Inflammatory macrophage treated with lipopolysaccharide for 1 hour (primary cell): ENCODE measurements around the gene PARD3.
"Not testable (repeated sequence)": the region's sequence is repeated elsewhere in the genome, so short reads cannot be mapped to it uniquely, and the experiment has no call there.

Source experiments
- DNase-seq, 2 donors: peaks; one replicate each; pipeline ENCODE4 v3.0.0-alpha.2; 2020 to 2022

PARD3 gene

DNA sequence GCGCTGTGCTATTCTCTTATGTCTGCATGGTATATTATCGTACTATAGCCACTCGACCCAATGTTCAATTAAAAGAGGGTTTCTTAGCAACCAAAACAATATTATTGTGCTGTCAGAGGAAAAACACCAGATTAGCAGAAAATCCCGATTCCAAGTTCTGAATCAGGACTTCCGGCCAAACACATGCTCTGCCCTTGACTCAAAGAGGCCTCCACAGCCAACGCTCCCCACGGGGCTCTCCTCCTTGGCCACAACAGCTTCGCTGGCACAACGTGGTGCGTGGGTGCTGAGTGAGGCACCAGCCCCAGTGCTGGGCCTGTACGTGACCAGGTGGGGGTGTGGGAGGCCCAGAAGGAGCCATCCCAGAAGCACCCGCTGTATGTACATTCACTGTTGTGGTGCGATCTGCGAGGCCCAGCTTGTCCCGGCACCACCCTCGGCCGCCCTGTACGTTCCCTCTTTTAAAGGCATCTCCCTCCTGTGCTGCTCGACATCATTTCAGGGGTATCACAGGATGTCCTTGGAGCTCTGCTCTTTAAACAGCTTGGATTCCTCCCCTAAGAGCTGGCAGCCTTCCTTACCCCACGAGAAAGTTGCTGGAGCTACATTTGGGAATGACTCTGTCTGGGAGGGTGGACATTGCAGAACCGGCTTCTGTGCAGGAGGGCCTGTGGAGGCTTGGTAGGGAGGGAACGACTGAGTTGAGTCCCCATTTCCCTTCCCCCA, 736.2 kb downstream of the PARD3 start:
- DNase-seq: no peak

- DNase-seq: no peak
Observed at GRCh38 chr10:34078017-34078744, 736.9 kb downstream of the PARD3 start.

DNA sequence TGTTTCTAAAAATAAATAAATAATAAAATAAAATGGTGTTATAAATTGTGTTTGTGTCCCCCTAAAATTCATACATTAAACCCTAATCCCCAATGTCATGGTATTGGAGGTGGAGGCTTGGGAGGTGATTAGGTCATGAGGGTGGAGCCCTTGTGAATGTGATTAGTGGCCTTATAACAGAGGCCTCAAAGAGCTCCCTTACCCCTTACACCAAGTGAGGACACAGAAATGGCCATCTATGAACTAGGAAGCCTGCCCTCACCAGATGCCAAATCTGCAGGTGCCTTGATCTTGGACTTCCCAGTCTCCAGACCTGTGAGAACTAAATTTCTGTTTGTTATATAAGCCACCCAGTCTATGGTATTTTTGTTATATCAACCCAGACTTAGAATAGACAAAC, 738.7 kb downstream of the PARD3 start:
- no peak for DNase-seq

DNA sequence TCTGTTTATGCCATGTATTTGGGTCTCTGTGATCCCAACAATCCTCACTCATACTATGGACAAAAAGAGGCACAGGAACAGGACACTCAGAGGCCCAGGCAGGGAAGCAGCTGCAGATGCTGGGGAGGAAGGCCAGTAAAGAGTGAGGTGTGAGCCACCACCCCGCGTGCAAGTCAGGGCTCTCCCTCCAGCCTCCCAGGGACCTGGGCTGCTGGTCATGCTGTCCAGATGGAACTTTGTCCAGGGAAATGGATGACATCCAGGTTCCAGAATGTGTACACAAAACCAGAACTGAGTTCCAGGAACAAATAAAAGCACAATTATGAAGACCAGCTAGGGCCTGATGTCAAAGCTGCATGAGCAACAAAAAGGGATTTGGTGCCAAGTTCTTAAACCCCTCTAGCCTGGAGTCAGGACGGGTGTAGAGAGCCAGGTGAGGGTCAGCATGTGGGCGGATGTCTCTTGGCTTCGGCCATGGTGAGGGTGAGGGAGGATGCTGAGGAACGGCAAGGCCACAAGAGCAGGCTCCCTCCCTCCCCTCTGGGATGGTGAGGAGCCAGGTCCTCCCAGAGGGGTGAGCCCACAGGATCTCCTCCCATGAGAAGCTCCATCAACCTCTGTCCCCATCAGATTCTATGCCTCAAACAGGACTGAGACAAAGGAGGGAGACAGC, 739.7 kb downstream of the PARD3 start:
- DNase-seq: no peak

DNA sequence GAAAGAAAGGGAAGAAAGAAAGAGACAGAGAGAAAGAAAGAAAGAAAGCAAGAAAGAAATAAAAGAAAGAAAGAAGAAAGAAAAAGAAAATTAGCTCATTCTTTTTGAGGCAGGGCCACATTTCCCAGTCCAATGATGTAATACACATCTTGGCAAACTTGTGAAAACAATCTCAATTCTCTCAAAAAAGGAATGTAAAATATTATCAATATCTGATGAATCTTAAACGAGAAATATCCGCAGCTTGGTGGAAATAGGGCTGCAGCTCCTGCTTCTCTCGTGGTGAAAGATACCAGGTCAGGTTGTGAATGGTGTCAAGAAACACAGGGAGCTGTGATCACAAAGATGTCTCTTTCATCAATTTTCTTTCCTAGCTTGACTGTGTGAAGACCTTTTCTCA, 741.0 kb downstream of the PARD3 start:
- DNase-seq: no peak

- DNase-seq: not testable (repeated sequence)
Observed at GRCh38 chr10:34067741-34068140, 747.4 kb downstream of the PARD3 start.

DNA sequence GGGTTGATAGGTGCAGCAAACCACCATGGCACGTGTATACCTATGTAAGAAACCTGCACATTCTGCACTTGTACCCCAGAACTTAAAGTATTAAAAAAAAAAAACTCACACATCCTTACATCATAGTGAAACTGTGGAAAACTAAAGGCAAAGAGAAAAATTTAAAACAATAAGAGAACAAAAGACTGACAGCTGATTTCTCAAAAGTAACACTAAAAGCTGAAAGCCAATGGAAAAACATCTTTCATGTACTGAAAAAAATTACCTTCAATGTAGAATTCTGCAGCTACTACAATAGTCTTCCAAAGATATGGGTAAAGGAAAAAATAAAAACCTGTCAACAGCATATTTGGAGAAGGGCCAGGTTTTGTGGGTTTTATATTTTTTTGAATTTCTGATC, 751.5 kb downstream of the PARD3 start:
- no peak for DNase-seq

DNA sequence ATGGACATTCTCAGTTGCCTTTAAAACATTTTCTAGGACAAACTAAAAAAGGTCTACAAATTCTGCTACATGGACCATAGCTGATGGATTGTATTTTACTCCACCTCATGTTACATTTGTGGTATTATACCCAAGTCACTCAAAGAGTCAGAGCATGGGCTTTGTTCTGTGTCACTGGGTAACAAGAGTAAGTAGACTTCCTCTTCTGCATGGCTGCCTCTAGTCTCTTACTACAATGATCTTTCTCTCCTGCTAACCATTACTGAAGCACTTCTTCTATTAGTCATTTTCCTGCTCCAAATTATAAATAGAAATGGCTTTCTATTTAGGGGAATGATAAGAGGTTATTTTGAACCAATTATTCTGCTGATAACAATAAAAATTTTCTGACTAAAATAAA, 753.3 kb downstream of the PARD3 start:
- no peak for DNase-seq
